ENCODE measurements around the gene WDR91. TPM values are rescaled to one million over a fixed set of nuclear protein-coding genes. Genes with fewer than 3 reads are reported as not detected.
A peak's percentile ranks its signal among the peaks of the same experiment; 100 is the strongest.
"Not testable (repeated sequence)": the region's sequence is repeated elsewhere in the genome, so short reads cannot be mapped to it uniquely, and the experiment has no call there.

The WDR91 gene
- total RNA-seq: 28.8 TPM

- ATAC-seq: peak; percentile 96
Observed at GRCh38 chr7:135211179-135211945, at the start of gene WDR91. Gene WDR91 (minus strand): TSS chr7:135211526. CDS start chr7:135211502, 24 bp downstream.

- ATAC-seq: no peak
Observed at GRCh38 chr7:135260470-135260869, 49.1 kb upstream of the WDR91 start.

- ATAC-seq: no peak
Observed at GRCh38 chr7:135259702-135260101, 48.4 kb upstream of the WDR91 start.

- no peak for ATAC-seq
Observed at GRCh38 chr7:135258585-135258984, 47.3 kb upstream of the WDR91 start.

- ATAC-seq: no peak
Observed at GRCh38 chr7:135257790-135258189, 46.5 kb upstream of the WDR91 start.

- ATAC-seq: peak; percentile 79
Observed at GRCh38 chr7:135253851-135254771, 42.8 kb upstream of the WDR91 start.

- ATAC-seq: no peak
Observed at GRCh38 chr7:135251496-135252391, 40.4 kb upstream of the WDR91 start.

- no peak for ATAC-seq
Observed at GRCh38 chr7:135248546-135248945, 37.2 kb upstream of the WDR91 start.

- peak; percentile 57 for ATAC-seq
Observed at GRCh38 chr7:135247746-135248471, 36.6 kb upstream of the WDR91 start.

- ATAC-seq: no peak
Observed at GRCh38 chr7:135246191-135246825, 35.0 kb upstream of the WDR91 start.

- no peak for ATAC-seq
Observed at GRCh38 chr7:135245226-135246190, 34.2 kb upstream of the WDR91 start.

- no peak for ATAC-seq
Observed at GRCh38 chr7:135242096-135242684, 30.9 kb upstream of the WDR91 start.

GRCh38 chr7:135240441-135240840 is 29.1 kb upstream of the WDR91 start:
- no peak for ATAC-seq

- ATAC-seq: no peak
Observed at GRCh38 chr7:135239263-135239662, 27.9 kb upstream of the WDR91 start.

- peak; percentile 45 for ATAC-seq
Observed at GRCh38 chr7:135238112-135238744, 26.9 kb upstream of the WDR91 start.

- no peak for ATAC-seq
Observed at GRCh38 chr7:135236727-135237126, 25.4 kb upstream of the WDR91 start.

- no peak for ATAC-seq
Observed at GRCh38 chr7:135235841-135236240, 24.5 kb upstream of the WDR91 start.

- ATAC-seq: no peak
Observed at GRCh38 chr7:135234727-135235126, 23.4 kb upstream of the WDR91 start.

GRCh38 chr7:135234095-135234494 is 22.8 kb upstream of the WDR91 start:
- ATAC-seq: not testable (repeated sequence)

All from esophagus mucosa (tissue), 1 donor.